ENCODE measurements around the gene TULP1. TPM values are rescaled to one million over a fixed set of nuclear protein-coding genes. Genes with fewer than 3 reads are reported as not detected.
A peak's percentile ranks its signal among the peaks of the same experiment; 100 is the strongest.

TULP1 gene
- total and polyA plus RNA-seq, 2 of the 8 experiments (the other 6 are each of a cell fraction or from before 2014, with no cell fraction given), result 3.2 to 6.8 TPM

GRCh38 chr6:35477028-35477427 lies 35.7 kb downstream of the TULP1 start:
- Histone ChIP-seq H3K27ac (ENCODE audit: low read depth, low read length) (no peak overlapping the region), H3K4me2 (ENCODE audit: insufficient read depth in 1 of 2, low read depth in 2 of 2, low read length in 2 of 2) (no peak overlapping the region), H4K20me1 (replicated peaks in 1 of 2; ENCODE audit: control insufficient read depth in 1 of 2, insufficient read depth in 2 of 2, low read length in 2 of 2) (peaks cover 13% of the 10 kb centered on the region in 2 experiments), H2BK15ac (ENCODE audit: low read length) (no peak overlapping the region), H3K36me3 (ENCODE audit: control insufficient read depth in 2 of 4, insufficient read depth in 4 of 4, low read length in 3 of 4) (peaks cover 3 to 35% (median 6%) of the 10 kb centered on the region in 4 experiments; a peak in 5 of 8 replicates), H3K14ac (ENCODE audit: insufficient read length) (no peak overlapping the region), H2AFZ (ENCODE audit: low read length) (no peak overlapping the region), H4K91ac (replicated peaks; ENCODE audit: insufficient read length, low read length) (no peak overlapping the region), H3K27me3 (replicated peaks in 1 of 4; ENCODE audit: control insufficient read depth in 3 of 4, extremely low read depth in 1 of 4, insufficient read depth in 3 of 4, low read length in 3 of 4) (no peaks in the 10 kb centered on the region; a peak in 1 of 7 replicates), H3K79me2 (ENCODE audit: control insufficient read depth in 1 of 2, insufficient read depth in 2 of 2, low read length in 2 of 2) (no peaks in the 10 kb centered on the region), H3K56ac (replicated peaks; ENCODE audit: insufficient read length, low read depth, low read length) (no peak overlapping the region), H3K4me1 (replicated peaks in 1 of 4; ENCODE audit: control insufficient read depth in 3 of 4, insufficient read depth in 4 of 4, low read length in 3 of 4) (no peaks in the 10 kb centered on the region; a peak in 3 of 7 replicates), H2BK20ac (ENCODE audit: low read length) (no peak overlapping the region), H3K23ac (ENCODE audit: insufficient read length) (no peak overlapping the region), H3K4ac (replicated peaks; ENCODE audit: insufficient read length, low read depth, low read length) (no peak overlapping the region), H2BK120ac (replicated peaks; ENCODE audit: low read depth, low read length) (no peak overlapping the region), H4K8ac (ENCODE audit: extremely low read depth, insufficient read depth, low read length) (no peak overlapping the region), H3K9me3 (ENCODE audit: insufficient read depth in 2 of 2, low read depth in 1 of 2, low read length in 1 of 2) (no peaks in the 10 kb centered on the region), H3K4me3 (ENCODE audit: extremely low read depth in 1 of 4, insufficient read depth in 2 of 4, low read depth in 3 of 4, low read length in 4 of 4) (no peak overlapping the region), H3K79me1 (ENCODE audit: low read depth, low read length) (no peaks in the 10 kb centered on the region; the same call in 1 of the 2 replicates), H3K9ac (replicated peaks in 1 of 4; ENCODE audit: extremely low read depth in 1 of 4, low read depth in 3 of 4, low read length in 3 of 4) (no peak overlapping the region), H3K18ac (ENCODE audit: extremely low read depth, low read length) (no peak overlapping the region), H2BK12ac (ENCODE audit: low read depth, low read length) (no peak overlapping the region), H3K23me2 (ENCODE audit: low read depth, low read length) (no peaks in the 10 kb centered on the region), H4K5ac (ENCODE audit: insufficient read length, low read depth, low read length) (no peak overlapping the region), H2AK5ac (ENCODE audit: low read depth, low read length) (no peak overlapping the region), H2BK5ac (ENCODE audit: low read depth, low read length) (no peak overlapping the region)
- WGBS, 2 experiments (ENCODE audit: extremely low coverage in 1 of 2, insufficient coverage in 1 of 2, insufficient read length in 1 of 2, insufficient replicate concordance in 2 of 2, low coverage in 1 of 2, low lambda C conversion rate in 2 of 2, missing lambda C conversion rate in 1 of 2), result 89% methylated on average over 8 of the region's 8 CpGs; no CpG with 5 or more reads in 1 of the 2 experiments
- DNase-seq (ENCODE audit: low read depth in 1 of 2, low spot score in 2 of 2) (no peak), FAIRE-seq (no peak)
- ChIA-PET CTCF (ENCODE audit: partially characterized antibody) (interaction anchor here (1.0 to 2.5 kb wide), 7 partner anchors 9 to 207 kb away, joined by 3 to 6 read pairs (median 3); partner anchors contain the start of gene RPL10A), POLR2A (ENCODE audit: partially characterized antibody) (interaction anchor here (1.0 to 37.6 kb wide), 5 partner anchors 1 to 182 kb away, joined by 3 to 1319 read pairs (median 197); partner anchors contain the start of genes FANCE, RPL10A and TEAD3)
- TF ChIP-seq SP4 (IDR thresholded peaks at IDR 0.05; ENCODE audit: low read length), result no peak
- TF ChIP-seq CTBP2 (IDR thresholded peaks at IDR 0.05; ENCODE audit: borderline replicate concordance, insufficient read depth, insufficient read length, low read length), result no peak
- no peak for TF ChIP-seq JUN (IDR thresholded peaks at IDR 0.05; ENCODE audit: low read depth, low read length)
- no peak for TF ChIP-seq KDM1A (IDR thresholded peaks at IDR 0.05; ENCODE audit: borderline replicate concordance, low read length)
- TF ChIP-seq SUZ12 (IDR thresholded peaks at IDR 0.05; ENCODE audit: low read length), result no peak
- TF ChIP-seq ASH2L (IDR thresholded peaks at IDR 0.05; ENCODE audit: low read length), result no peak
- TF ChIP-seq CEBPB (IDR thresholded peaks at IDR 0.05; ENCODE audit: low read depth, low read length), result 0 out of 2 replicates have a peak, but pooled peaks have one; percentile 10
